Measurements from ENCODE around the gene AGAP3. TPM values are rescaled to one million over a fixed set of nuclear protein-coding genes. Genes with fewer than 3 reads are reported as not detected.

AGAP3 gene
- 31.6 and 41.0 TPM in 2 replicates for total RNA-seq

GRCh38 chr7:151085691-151086620 lies at the start of gene AGAP3:
Gene AGAP3, plus strand, starts transcription at chr7:151086475. Its CDS starts 267 bp downstream, at chr7:151086742.

GRCh38 chr7:151047976-151048815 lies 38.1 kb upstream of the AGAP3 start, which contains the start of gene ASIC3:
Gene ASIC3, plus strand, starts transcription at chr7:151048531. Its CDS starts 355 bp downstream, at chr7:151048886.

GRCh38 chr7:151057506-151057988 lies 28.7 kb upstream of the AGAP3 start, which contains the start of gene CDK5:
Gene CDK5, minus strand, starts transcription at chr7:151057897. Its CDS starts 49 bp downstream, at chr7:151057848.

GRCh38 chr7:151059367-151060112 lies 26.7 kb upstream of the AGAP3 start, which contains the start of gene SLC4A2:
Gene SLC4A2, plus strand, starts transcription at chr7:151059589. Its CDS starts 2,399 bp downstream, at chr7:151061988.

DNA sequence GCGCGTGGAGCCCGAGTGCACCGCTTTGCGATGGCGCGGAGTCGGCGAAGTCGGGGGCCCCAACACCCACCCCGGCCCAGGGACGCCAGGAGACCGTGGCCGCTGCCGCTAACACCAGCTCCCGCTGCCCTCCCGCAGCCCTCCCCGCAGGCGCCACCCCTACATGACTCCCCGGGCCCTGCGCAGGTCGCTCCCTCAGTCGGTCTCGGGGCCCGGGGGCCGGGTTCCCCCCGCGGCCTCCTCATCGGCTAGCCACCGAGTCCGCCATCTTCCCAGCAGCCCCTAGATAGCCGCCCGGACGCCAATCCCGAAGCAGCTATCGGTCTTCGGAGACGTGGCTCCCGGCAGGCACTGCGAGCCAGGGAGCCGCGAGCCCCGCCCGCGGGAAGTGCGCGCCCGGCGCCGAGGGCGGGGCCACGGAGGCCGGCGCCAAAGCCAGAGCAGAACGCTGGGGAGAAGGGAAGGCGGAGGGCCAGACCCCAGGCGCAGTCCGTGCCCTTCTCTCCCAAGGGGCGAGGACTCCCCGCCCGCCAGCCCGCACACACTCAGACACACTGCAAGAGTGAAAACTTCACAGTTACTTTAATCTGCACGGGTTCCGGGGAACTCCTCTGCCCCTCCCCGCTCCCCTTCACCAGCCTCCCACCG lies 5.6 kb upstream of the AGAP3 start, which contains the start of gene FASTK:
TSS of gene FASTK (minus strand) at position 288 of the 648 bp plus-strand sequence. CDS start at position 245, 43 bp downstream.

GRCh38 chr7:151083071-151083823 lies 3.0 kb upstream of the AGAP3 start, which contains the start of gene TMUB1:
Gene TMUB1, minus strand, starts transcription at chr7:151083493. Its CDS starts 930 bp downstream, at chr7:151082563.

DNA sequence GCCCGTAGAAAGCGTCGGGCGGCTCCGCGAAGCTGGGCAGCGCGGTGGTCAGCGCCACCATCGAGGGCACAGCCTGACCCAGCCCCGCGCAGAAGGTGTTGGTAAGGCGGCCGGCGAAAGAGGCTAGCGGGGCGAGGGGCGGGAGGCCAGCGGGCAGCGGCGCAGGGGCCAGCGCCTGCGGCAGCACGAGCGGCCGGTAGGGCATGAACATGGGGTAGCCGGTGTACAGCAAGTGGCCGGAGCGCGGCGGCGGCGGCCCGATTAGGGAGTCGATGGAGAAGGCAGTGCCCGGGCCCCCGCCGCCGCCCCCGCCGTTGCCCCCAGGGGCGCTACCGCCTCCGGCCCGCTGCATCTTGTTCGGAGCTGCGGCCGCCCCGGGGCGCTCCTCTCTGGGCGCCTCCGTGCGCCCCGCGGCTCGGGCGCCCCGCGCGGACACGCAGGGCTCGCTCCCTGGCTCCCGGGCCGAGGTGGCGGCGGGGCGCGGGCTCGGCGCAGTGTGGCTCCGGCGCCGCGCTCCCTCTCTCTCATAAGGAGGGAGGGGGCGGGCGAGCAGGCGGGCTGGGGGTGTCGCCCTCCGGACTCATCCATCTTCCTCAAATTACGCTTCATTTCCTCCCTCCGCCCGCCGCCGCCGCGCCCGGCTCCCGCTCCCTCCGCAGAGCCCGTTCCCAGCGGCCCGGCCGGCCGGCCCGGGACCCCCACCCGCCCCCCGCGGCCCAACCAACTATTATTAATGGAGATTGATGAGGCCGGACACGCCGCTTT lies 81.1 kb downstream of the AGAP3 start, which contains the start of gene GBX1:
TSS of gene GBX1 (minus strand) at position 498 of the 765 bp plus-strand sequence. CDS start at position 352, 146 bp downstream.

GRCh38 chr7:151186640-151187408 lies 100.5 kb downstream of the AGAP3 start, which contains the start of gene ASB10:
Gene ASB10, minus strand, starts transcription at chr7:151187250. Its CDS starts 120 bp downstream, at chr7:151187130.

Other genes with a start within 250 kb of the AGAP3 start
- gene AOC1, start 234.0 kb upstream of the AGAP3 start, total RNA-seq = not detected in 2 replicates
- gene KCNH2, start 108.2 kb upstream of the AGAP3 start, total RNA-seq = not detected in 2 replicates
- gene NOS3, start 95.5 kb upstream of the AGAP3 start, total RNA-seq = 25.3 and 34.3 TPM in 2 replicates
- gene ATG9B, start 62.0 kb upstream of the AGAP3 start, total RNA-seq = not detected in 2 replicates
- 37.6 and 46.2 TPM in 2 replicates for gene ABCB8, start 58.0 kb upstream of the AGAP3 start, total RNA-seq
- gene ASIC3, start 37.9 kb upstream of the AGAP3 start, total RNA-seq = not detected in 2 replicates
- gene CDK5, start 28.6 kb upstream of the AGAP3 start, total RNA-seq = 11.5 and 16.9 TPM in 2 replicates
- 123 and 130 TPM in 2 replicates for gene SLC4A2, start 26.9 kb upstream of the AGAP3 start, total RNA-seq
- 58.4 and 84.6 TPM in 2 replicates for gene FASTK, start 5.7 kb upstream of the AGAP3 start, total RNA-seq
- 35.4 and 40.9 TPM in 2 replicates for gene TMUB1, start 3.0 kb upstream of the AGAP3 start, total RNA-seq
- not detected in 2 replicates for gene GBX1, start 81.2 kb downstream of the AGAP3 start, total RNA-seq
- not detected in 2 replicates for gene ASB10, start 100.8 kb downstream of the AGAP3 start, total RNA-seq
- gene H2BK1, start 124.0 kb downstream of the AGAP3 start, total RNA-seq = not detected in 2 replicates
- gene ABCF2, start 140.7 kb downstream of the AGAP3 start, total RNA-seq = 72.6 and 73.6 TPM in 2 replicates
- gene CHPF2, start 146.0 kb downstream of the AGAP3 start, total RNA-seq = 66.8 and 70.4 TPM in 2 replicates
- gene SMARCD3, start 162.2 kb downstream of the AGAP3 start, total RNA-seq = 0.33 and 0.59 TPM in 2 replicates

Data from mammary microvascular endothelial cell (primary cell).